Embryonic facial prominence (tissue), 1 donor: ENCODE data around the gene SIPA1L2.

Experiments
- DNase-seq: peaks from one replicate; pipeline ENCODE4 v3.0.0-alpha.2; 2016; ENCODE audit errors: extremely low spot score

SIPA1L2 gene

GRCh38 chr1:232589812-232590743, 39.9 kb downstream of the SIPA1L2 start:
- DNase-seq = no peak

GRCh38 chr1:232589111-232589811, 40.7 kb downstream of the SIPA1L2 start:
- DNase-seq = no peak

DNA sequence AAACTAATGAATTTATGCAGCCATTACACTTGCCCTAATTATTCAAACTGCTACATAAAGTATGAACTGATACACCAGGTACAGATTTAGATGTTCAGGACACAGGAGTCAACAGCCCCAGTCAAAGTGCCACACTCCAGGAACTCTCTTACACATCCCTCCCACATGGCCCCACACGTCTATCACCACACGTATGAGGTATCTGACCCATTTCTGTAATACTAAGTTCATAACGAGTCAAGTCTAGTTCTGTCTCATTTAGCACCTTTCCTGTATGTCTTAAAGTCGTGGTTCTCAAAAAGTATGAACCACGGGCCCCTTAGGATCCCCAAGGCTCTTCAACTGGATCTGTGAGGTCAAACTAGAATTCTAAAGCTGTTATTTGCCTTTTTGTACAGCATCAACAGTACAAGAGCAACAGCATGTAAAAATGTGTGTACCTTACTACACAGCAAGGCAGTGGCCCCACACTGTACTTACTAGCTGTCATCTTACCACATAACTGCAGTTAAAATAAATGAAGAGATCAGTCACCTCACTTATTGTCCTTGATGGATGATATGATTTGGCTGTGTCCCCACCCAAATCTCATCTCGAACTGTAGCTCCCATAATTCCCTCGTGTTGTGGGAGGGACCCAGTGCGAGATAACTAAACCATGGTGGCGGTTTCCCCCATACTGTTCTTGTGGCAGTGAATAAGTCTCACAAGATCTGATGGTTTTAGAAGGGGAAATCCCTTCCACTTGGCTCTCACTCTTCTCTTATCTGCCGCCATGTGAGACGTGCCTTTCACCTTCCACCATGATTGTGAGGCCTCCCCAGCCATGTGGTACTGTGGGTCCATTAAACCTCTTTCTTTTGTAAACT, 42.6 kb downstream of the SIPA1L2 start:
- no peak for DNase-seq

DNA sequence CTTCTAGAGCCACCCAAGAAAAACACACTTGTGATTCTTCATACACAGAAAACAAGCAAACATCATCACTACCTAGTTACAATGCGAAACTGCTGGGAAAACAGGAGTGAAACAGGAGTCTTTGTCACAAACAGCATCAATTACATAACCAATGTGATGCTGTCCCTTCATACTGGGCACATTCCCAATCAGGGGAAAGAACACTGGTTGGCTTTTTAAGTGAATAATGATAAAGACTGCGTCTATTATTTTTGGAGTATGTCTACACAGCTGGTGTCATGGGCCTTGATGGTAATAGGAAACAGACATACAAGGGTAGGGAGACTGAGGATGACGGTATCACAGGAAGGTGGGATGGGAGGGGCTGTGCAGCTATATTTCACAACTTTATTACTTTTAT, 43.3 kb downstream of the SIPA1L2 start:
- no peak for DNase-seq

GRCh38 chr1:232585486-232585885, 44.4 kb downstream of the SIPA1L2 start:
- no peak for DNase-seq

GRCh38 chr1:232581932-232582331, 48.0 kb downstream of the SIPA1L2 start:
- DNase-seq = no peak
